ENCODE results near the gene RGS7.

RGS7 gene

GRCh38 chr1:240808381-240808780 is 548.6 kb downstream of the RGS7 start:
- Histone ChIP-seq H3K4me1 (ENCODE audit: low read length) (no peaks in the 10 kb centered on the region), H2AFZ (ENCODE audit: low read depth, low read length) (no peak overlapping the region), H3K9me3 (ENCODE audit: insufficient read depth, low read length) (no peaks in the 10 kb centered on the region)

GRCh38 chr1:240806200-240806745 is 550.7 kb downstream of the RGS7 start:
- no peaks in the 10 kb centered on the region for H3K36me3 ChIP-seq (replicated peaks; ENCODE audit: low read depth, low read length)
- peaks cover 23% of the 10 kb centered on the region; the same call in 1 of the 2 replicates for H3K27me3 ChIP-seq (ENCODE audit: low read depth, low read length)
- H3K4me3 ChIP-seq (ENCODE audit: low read length), result no peak overlapping the region
- no peaks in the 10 kb centered on the region for H3K79me2 ChIP-seq (ENCODE audit: low read length)
- no peak overlapping the region for H3K27ac ChIP-seq (ENCODE audit: low read length)
- H4K20me1 ChIP-seq (ENCODE audit: insufficient read depth, low read length), result no peaks in the 10 kb centered on the region
- no peak for TF ChIP-seq CTCF (IDR thresholded peaks at IDR 0.05; ENCODE audit: low read depth, low read length)
- no peak for TF ChIP-seq EZH2phosphoT487 (IDR thresholded peaks at IDR 0.05; ENCODE audit: low read depth)
- no peaks in the 10 kb centered on the region for H3K9me3 ChIP-seq (ENCODE audit: insufficient read depth, low read length)
- H3K4me1 ChIP-seq (ENCODE audit: low read length), result no peaks in the 10 kb centered on the region
- no peak overlapping the region for H3K4me2 ChIP-seq (ENCODE audit: low read length)
- no peak overlapping the region for H2AFZ ChIP-seq (ENCODE audit: low read depth, low read length)
- no peak overlapping the region for H3K9ac ChIP-seq (ENCODE audit: low read length)

More at GRCh38 chr1:240808381-240808780, 548.6 kb downstream of the RGS7 start:
- no peak for TF ChIP-seq EZH2phosphoT487 (IDR thresholded peaks at IDR 0.05; ENCODE audit: low read depth)
- no peak for TF ChIP-seq CTCF (IDR thresholded peaks at IDR 0.05; ENCODE audit: low read depth, low read length)
- H4K20me1 ChIP-seq (ENCODE audit: insufficient read depth, low read length), result no peaks in the 10 kb centered on the region
- no peak overlapping the region for H3K4me2 ChIP-seq (ENCODE audit: low read length)
- no peak overlapping the region for H3K4me3 ChIP-seq (ENCODE audit: low read length)
- no peaks in the 10 kb centered on the region for H3K79me2 ChIP-seq (ENCODE audit: low read length)
- H3K36me3 ChIP-seq (replicated peaks; ENCODE audit: low read depth, low read length), result no peaks in the 10 kb centered on the region
- no peak overlapping the region for H3K27ac ChIP-seq (ENCODE audit: low read length)
- H3K27me3 ChIP-seq (ENCODE audit: low read depth, low read length), result peaks cover 23% of the 10 kb centered on the region; the same call in 1 of the 2 replicates
- H3K9ac ChIP-seq (ENCODE audit: low read length), result no peak overlapping the region

- H3K36me3 ChIP-seq (replicated peaks; ENCODE audit: low read depth, low read length), result no peaks in the 10 kb centered on the region
- H3K4me3 ChIP-seq (ENCODE audit: low read length), result no peak overlapping the region
- peaks cover 17% of the 10 kb centered on the region; the same call in 1 of the 2 replicates for H3K27me3 ChIP-seq (ENCODE audit: low read depth, low read length)
- no peak overlapping the region for H3K27ac ChIP-seq (ENCODE audit: low read length)
- no peaks in the 10 kb centered on the region for H4K20me1 ChIP-seq (ENCODE audit: insufficient read depth, low read length)
- H2AFZ ChIP-seq (ENCODE audit: low read depth, low read length), result no peak overlapping the region
- no peaks in the 10 kb centered on the region for H3K4me1 ChIP-seq (ENCODE audit: low read length)
- H3K9me3 ChIP-seq (ENCODE audit: insufficient read depth, low read length), result no peaks in the 10 kb centered on the region
- H3K9ac ChIP-seq (ENCODE audit: low read length), result no peak overlapping the region
- H3K4me2 ChIP-seq (ENCODE audit: low read length), result no peak overlapping the region
- H3K79me2 ChIP-seq (ENCODE audit: low read length), result no peaks in the 10 kb centered on the region
- TF ChIP-seq CTCF (IDR thresholded peaks at IDR 0.05; ENCODE audit: low read depth, low read length) (no peak), EZH2phosphoT487 (IDR thresholded peaks at IDR 0.05; ENCODE audit: low read depth) (no peak)
Observed at GRCh38 chr1:240804475-240804874, 552.5 kb downstream of the RGS7 start.

- Histone ChIP-seq H3K4me2 (ENCODE audit: low read length) (no peak overlapping the region), H3K9me3 (ENCODE audit: insufficient read depth, low read length) (no peaks in the 10 kb centered on the region), H3K4me3 (ENCODE audit: low read length) (no peak overlapping the region), H3K36me3 (replicated peaks; ENCODE audit: low read depth, low read length) (no peaks in the 10 kb centered on the region), H3K79me2 (ENCODE audit: low read length) (no peaks in the 10 kb centered on the region), H3K4me1 (ENCODE audit: low read length) (no peaks in the 10 kb centered on the region), H2AFZ (ENCODE audit: low read depth, low read length) (no peak overlapping the region), H3K27me3 (ENCODE audit: low read depth, low read length) (peaks cover 6% of the 10 kb centered on the region; the same call in 1 of the 2 replicates), H3K9ac (ENCODE audit: low read length) (no peak overlapping the region), H3K27ac (ENCODE audit: low read length) (no peak overlapping the region), H4K20me1 (ENCODE audit: insufficient read depth, low read length) (no peaks in the 10 kb centered on the region)
- TF ChIP-seq EZH2phosphoT487 (IDR thresholded peaks at IDR 0.05; ENCODE audit: low read depth) (no peak), CTCF (IDR thresholded peaks at IDR 0.05; ENCODE audit: low read depth, low read length) (no peak)
Observed at GRCh38 chr1:240803151-240803550, 553.9 kb downstream of the RGS7 start.

Measured in OCI-LY3 (cell line).